Measurements from ENCODE around the gene ATXN1.

DNA sequence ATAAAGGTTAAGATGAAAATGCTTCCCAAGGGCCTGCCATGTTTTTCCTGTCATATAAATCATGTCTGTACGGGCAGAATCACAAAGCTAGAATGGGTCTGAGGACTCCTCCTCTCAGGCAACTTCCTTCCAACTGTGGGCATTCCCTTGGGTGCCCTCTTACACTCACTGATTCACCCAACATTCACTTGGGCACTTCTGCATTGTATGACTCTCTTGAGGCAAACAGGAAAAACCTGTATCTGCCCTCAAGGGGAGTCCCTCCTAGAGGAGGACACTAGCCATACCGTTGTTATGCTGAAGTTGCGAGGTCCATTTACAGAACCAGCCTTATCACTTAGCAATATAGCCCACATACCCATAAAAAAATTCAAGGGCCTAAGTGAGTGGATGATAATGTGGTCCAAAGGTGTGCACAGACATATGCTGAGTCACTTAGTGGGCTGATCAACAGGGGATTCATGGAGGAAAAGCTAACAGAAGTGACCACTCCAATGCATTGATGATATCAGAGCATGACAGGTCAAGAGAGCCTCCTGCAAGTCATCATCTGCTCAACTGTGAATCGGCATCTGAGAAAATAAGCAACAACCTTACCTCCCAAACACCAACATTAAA, 131.1 kb downstream of the ATXN1 start:
- no peak for TF ChIP-seq POLR2A (IDR thresholded peaks at IDR 0.05)
- no peak for TF ChIP-seq CTCF (IDR thresholded peaks at IDR 0.05)
